Heart left ventricle (tissue), 13 donors: Measurements from ENCODE around the gene S100A9.

Source experiments
- CTCF ChIP-seq, 12 donors: fragments of 200-600 bp; sonication (generic) in 4 of 12; IDR thresholded peaks; one replicate each; pipeline versions ENCODE4 v1.5.0 to v1.8.0; 2018 to 2022; ENCODE audit warnings: antibody characterized with exemption in 12 of 12, mild to moderate bottlenecking in 5 of 12
- POLR2A ChIP-seq, 2 donors: fragments of 450-650 bp; IDR thresholded peaks; one replicate each; pipeline ENCODE4 v1.6.1; 2017; ENCODE audit warnings: antibody characterized with exemption in 2 of 2, mild to moderate bottlenecking in 2 of 2, moderate library complexity in 2 of 2
- donor health status: ischemic (EF 13 %, LVEDD 7.1; RV severe dilation, severe dysfunction).
- donor health status: DM: no; HTN: yes; CAD: no.
- donor health status: DM: no; HTN: no; CAD: no.
- donor health status: ischemic (EF 25% LVEDD 6.9; RV normal size, moderate dysfunction).
- donor health status: ischemic (EF 25% LVEDD 5.7; RV mildly dilated, moderate dysfunction).
- donor health status: ischemic (EF 35%, LVEDD 5.7; RV mildly dilated, moderate dysfunction).
- donor health status: nonischemic (EF 11% LVEDD 7.7; RV severe dilation, severe dysfunction).
- donor health status: DM: yes; HTN: yes; CAD: no.
- donor health status: PGD.
- donor health status: ischemic (EF 29% LVEDD 5.4; RV normal size, mild dysfunction).
- donor health status: nonischemic (EF 23%, LVEDD 6.1; RV moderate dilation, normal function).

DNA sequence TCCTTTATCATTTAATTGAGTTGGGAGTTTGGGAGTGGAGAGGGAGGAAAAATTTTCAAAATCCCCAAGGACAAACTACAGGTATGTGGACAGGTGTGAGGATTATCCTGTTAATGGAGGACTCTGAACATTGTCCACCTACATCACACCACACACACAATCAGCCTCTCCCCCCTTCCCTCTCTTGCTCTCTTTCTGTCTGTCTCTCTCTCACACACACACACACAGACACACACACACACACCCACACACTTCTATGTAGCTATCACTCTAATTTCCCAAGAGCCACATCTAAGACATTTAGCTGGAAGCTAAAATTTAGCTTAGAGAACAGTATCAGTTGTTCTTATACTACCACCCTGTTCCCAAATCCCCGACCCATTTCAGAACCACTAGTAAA, 31.7 kb downstream of the S100A9 start:
- TF ChIP-seq CTCF (IDR thresholded peaks at IDR 0.05) (no peak), POLR2A (IDR thresholded peaks at IDR 0.05) (no peak)
